ENCODE measurements around the gene CHRM1. TPM values are rescaled to one million over a fixed set of nuclear protein-coding genes. Genes with fewer than 3 reads are reported as not detected.
A peak's percentile ranks its signal among the peaks of the same experiment; 100 is the strongest.

The CHRM1 gene
- total and polyA plus RNA-seq, 2 donors from 2014 or later, result 0.22 to 0.44 TPM

DNA sequence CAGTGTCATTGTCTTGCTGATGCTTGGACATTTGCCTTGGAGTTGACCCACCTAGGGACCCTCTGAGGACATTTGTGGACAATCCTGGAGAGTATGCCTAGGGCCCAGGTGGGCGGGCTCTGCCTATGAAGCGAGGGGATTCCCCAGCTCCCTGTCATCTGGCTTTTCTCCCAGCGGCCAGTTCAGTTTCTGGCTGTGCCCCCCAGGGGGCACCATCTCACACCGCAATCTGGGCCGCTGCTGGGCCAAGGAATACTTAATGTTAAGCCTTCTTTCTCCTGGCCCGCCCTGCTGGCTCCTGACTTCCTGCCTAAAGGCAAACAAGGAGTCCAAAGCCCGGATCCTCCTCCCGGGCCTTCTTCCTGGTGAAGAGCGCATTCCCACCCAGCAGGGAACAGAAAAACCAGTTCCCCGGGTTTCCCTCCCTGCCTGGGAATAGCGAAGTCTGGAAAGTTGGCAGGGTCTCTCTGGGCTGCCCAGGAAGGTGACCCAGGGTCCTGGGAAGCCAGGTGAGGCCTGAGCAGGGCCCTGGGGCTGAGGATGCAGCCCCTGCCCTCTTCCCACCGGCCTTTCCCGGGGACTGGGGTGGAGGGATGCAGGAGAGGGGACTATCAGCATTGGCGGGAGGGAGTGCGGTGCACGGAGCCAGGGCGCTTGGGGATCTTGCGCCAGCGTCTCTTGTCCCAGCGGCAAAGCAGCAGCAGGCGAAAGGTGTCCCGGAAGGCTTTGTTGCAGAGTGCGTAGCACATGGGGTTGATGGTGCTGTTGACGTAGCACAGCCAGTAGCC, 11.9 kb downstream of the CHRM1 start:
- Histone ChIP-seq H3K9me3 (ENCODE audit: control insufficient read depth in 2 of 3, insufficient read depth in 1 of 3, low read length in 3 of 3) (no peaks in the 10 kb centered on the region), H3K36me3 (ENCODE audit: control insufficient read depth in 2 of 3, insufficient read depth in 3 of 3, low read length in 3 of 3) (no peaks in the 10 kb centered on the region), H3K4me3 (ENCODE audit: low read length in 3 of 3) (no peak overlapping the region), H3K9ac (ENCODE audit: low read length in 3 of 3) (peak overlapping the region in 1 of 3 donors; percentile 29), H3K4me1 (ENCODE audit: control insufficient read depth in 2 of 3, insufficient read depth in 2 of 3, low read depth in 1 of 3, low read length in 3 of 3) (peaks cover 0 to 23% (median 11%) of the 10 kb centered on the region in 3 donors), H3K27ac (ENCODE audit: low read depth in 2 of 2, low read length in 2 of 2) (peak overlapping the region in 1 of 2 donors; percentile 69), H3K27me3 (ENCODE audit: control insufficient read depth, insufficient read depth, low read length) (no peaks in the 10 kb centered on the region)
- DNase-seq (peak; percentile 76 to 90 (median 85)), FAIRE-seq (no peak)
- intact Hi-C loops (cut with DNase I), result loop anchor here (5.0 kb wide), 1 partner anchor 113 kb away; no protein-coding TSS in a partner anchor
- TF ChIP-seq CTCF (IDR thresholded peaks at IDR 0.05; ENCODE audit: borderline replicate concordance, extremely low read depth, insufficient read depth), result peak; percentile 51

- Histone ChIP-seq H3K27ac (ENCODE audit: low read depth in 2 of 2, low read length in 2 of 2) (peak overlapping the region; percentile 56 to 69), H3K4me3 (ENCODE audit: low read length in 3 of 3) (no peak overlapping the region), H3K4me1 (ENCODE audit: control insufficient read depth in 2 of 3, insufficient read depth in 2 of 3, low read depth in 1 of 3, low read length in 3 of 3) (peaks cover 0 to 23% (median 11%) of the 10 kb centered on the region in 3 donors), H3K9ac (ENCODE audit: low read length in 3 of 3) (peak overlapping the region in 1 of 3 donors; percentile 8), H3K9me3 (ENCODE audit: control insufficient read depth in 2 of 3, insufficient read depth in 1 of 3, low read length in 3 of 3) (no peaks in the 10 kb centered on the region), H3K27me3 (ENCODE audit: control insufficient read depth, insufficient read depth, low read length) (no peaks in the 10 kb centered on the region), H3K36me3 (ENCODE audit: control insufficient read depth in 2 of 3, insufficient read depth in 3 of 3, low read length in 3 of 3) (no peaks in the 10 kb centered on the region)
- DNase-seq, result peak in 1 of 5 donors; percentile 46
- intact Hi-C loops (cut with DNase I), result loop anchor here (5.0 kb wide), 1 partner anchor 114 kb away; no protein-coding TSS in a partner anchor
- no peak for FAIRE-seq
- TF ChIP-seq CTCF (IDR thresholded peaks at IDR 0.05; ENCODE audit: borderline replicate concordance, extremely low read depth, insufficient read depth), result no peak
These were observed 12.6 kb downstream of the CHRM1 start for GRCh38 chr11:62908468-62909072.

DNA sequence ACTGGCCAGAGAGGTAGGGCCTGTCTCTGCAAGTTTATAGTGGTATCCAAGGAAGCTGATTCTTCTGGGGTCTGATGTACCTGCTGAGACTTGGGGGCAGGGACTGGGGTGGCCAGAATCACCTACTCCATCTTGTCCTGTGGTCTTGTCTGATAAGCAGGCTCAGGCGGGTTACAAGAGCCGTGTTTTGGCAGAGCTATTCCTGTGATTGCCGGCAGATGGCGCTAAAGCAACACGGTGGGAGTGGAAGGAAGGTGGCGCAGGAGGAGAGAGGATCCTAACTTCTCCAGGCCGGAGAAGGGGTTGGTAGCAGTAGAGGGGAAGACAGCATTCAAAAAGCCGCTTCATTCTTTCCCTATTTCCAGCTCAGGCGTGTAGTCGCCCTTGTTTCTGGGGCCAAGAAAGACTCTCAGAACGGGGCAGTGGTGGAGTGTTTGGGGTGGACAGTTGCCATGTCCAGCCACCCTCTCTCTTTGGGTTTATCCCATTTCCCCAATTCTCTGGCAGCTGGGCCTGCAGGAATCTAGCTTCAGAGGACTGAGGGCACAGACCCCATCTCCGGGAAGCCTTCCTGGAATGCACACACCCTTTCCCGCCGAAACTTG, 15.1 kb downstream of the CHRM1 start:
- no peaks in the 10 kb centered on the region for H3K27me3 ChIP-seq (ENCODE audit: control insufficient read depth, insufficient read depth, low read length)
- DNase-seq (peak; percentile 88 to 93 (median 90)), FAIRE-seq (no peak)
- no peak overlapping the region for H3K4me3 ChIP-seq (ENCODE audit: low read length in 3 of 3)
- H3K9me3 ChIP-seq (ENCODE audit: control insufficient read depth in 2 of 3, insufficient read depth in 1 of 3, low read length in 3 of 3), result no peaks in the 10 kb centered on the region
- H3K36me3 ChIP-seq (ENCODE audit: control insufficient read depth in 2 of 3, insufficient read depth in 3 of 3, low read length in 3 of 3), result no peaks in the 10 kb centered on the region
- no peak overlapping the region for H3K9ac ChIP-seq (ENCODE audit: low read length in 3 of 3)
- peak; percentile 100 for TF ChIP-seq CTCF (IDR thresholded peaks at IDR 0.05; ENCODE audit: borderline replicate concordance, extremely low read depth, insufficient read depth)
- H3K4me1 ChIP-seq (ENCODE audit: control insufficient read depth in 2 of 3, insufficient read depth in 2 of 3, low read depth in 1 of 3, low read length in 3 of 3), result peaks cover 0 to 23% (median 11%) of the 10 kb centered on the region in 3 donors
- intact Hi-C loops (cut with DNase I), result loop anchor here (5.0 kb wide), 1 partner anchor 116 kb away; no protein-coding TSS in a partner anchor
- H3K27ac ChIP-seq (ENCODE audit: low read depth in 2 of 2, low read length in 2 of 2), result no peak overlapping the region

Data from kidney (tissue), 14 donors.